MCF 10A (cell line): ENCODE results near the gene XK. TPM values are rescaled to one million over a fixed set of nuclear protein-coding genes. Genes with fewer than 3 reads are reported as not detected.

Experiments used
- Bru-seq: library from RNA; stranded (reverse); fragments of 400-500 nt; gene quantifications from one replicate; lab custom pipeline; 2021; lab: Mats Ljungman, UMichigan
- BruChase-seq, 2 experiments: library from RNA; stranded (reverse); fragments of 400-500 nt; gene quantifications; one replicate each; lab custom pipeline; 2021; lab: Mats Ljungman, UMichigan
- BruUV-seq: library from RNA; stranded (reverse); fragments of 400-500 nt; replicated peaks from 2 replicates; lab custom pipeline; 2021; lab: Mats Ljungman, UMichigan
- CTCF ChIA-PET: fragments of 300-600 bp; sonication (Branson Sonifier 250); formaldehyde crosslinking; extraction: SDS; loops from one replicate; lab custom pipeline; 2021; ENCODE audit warnings: antibody characterized with exemption, inconsistent platforms; lab: Yijun Ruan, JAX
- POLR2A ChIA-PET: fragments of 300-600, 350-650 bp; sonication (Branson Sonifier 250); formaldehyde crosslinking; extraction: SDS; loops from one replicate; lab custom pipeline; 2020; ENCODE audit warnings: antibody characterized with exemption, inconsistent platforms; lab: Yijun Ruan, JAX
- DNase-seq: peaks from one replicate; pipeline ENCODE4 v3.0.0-alpha.2; 2018; ENCODE audit not compliant: unreplicated experiment
- H3K27ac Mint-ChIP-seq: one replicate; pipeline ENCODE4 v1.8.0; 2022; ENCODE audit warnings: mild to moderate bottlenecking, low read depth, mixed read lengths; ENCODE audit not compliant: unreplicated experiment
- H3K27me3 Mint-ChIP-seq: one replicate; pipeline ENCODE4 v1.8.0; 2022; ENCODE audit warnings: mixed read lengths; ENCODE audit not compliant: insufficient read depth, unreplicated experiment
- H3K36me3 Mint-ChIP-seq: one replicate; pipeline ENCODE4 v1.8.0; 2022; ENCODE audit warnings: mild to moderate bottlenecking, moderate library complexity, mixed read lengths; ENCODE audit not compliant: insufficient read depth, unreplicated experiment
- H3K4me1 Mint-ChIP-seq: one replicate; pipeline ENCODE4 v1.8.0; 2022; ENCODE audit warnings: mixed read lengths; ENCODE audit not compliant: insufficient read depth, unreplicated experiment
- H3K4me3 Mint-ChIP-seq: one replicate; pipeline ENCODE4 v1.8.0; 2022; ENCODE audit warnings: mild to moderate bottlenecking, moderate library complexity, mixed read lengths; ENCODE audit not compliant: unreplicated experiment
- H3K9me3 Mint-ChIP-seq: one replicate; pipeline ENCODE4 v1.8.0; 2022; ENCODE audit warnings: mixed read lengths; ENCODE audit not compliant: unreplicated experiment
- intact Hi-C: fragments of 100-400 bp; cut with micrococcal nuclease; formaldehyde crosslinking; loops from 2 replicates; pipeline ENCODE4 v1.14.1; 2022
- long read RNA-seq: library from polyadenylated mRNA; stranded (forward); transcript quantifications from one replicate; pipeline ENCODE4 v2.0.0, GENCODE V29; 2022
- total RNA-seq: library from RNA; stranded (reverse); gene quantifications from 2 replicates; pipeline ENCODE4 v1.2.3, GENCODE V29; 2022
- TF ChIP-seq, protein P1 (sequence below): fragments of 200-600 bp; IDR thresholded peaks from one replicate; pipeline ENCODE4 v1.8.0; 2022; ENCODE audit warnings: antibody characterized with exemption, mild to moderate bottlenecking; ENCODE audit not compliant: unreplicated experiment

XK gene, protein sequence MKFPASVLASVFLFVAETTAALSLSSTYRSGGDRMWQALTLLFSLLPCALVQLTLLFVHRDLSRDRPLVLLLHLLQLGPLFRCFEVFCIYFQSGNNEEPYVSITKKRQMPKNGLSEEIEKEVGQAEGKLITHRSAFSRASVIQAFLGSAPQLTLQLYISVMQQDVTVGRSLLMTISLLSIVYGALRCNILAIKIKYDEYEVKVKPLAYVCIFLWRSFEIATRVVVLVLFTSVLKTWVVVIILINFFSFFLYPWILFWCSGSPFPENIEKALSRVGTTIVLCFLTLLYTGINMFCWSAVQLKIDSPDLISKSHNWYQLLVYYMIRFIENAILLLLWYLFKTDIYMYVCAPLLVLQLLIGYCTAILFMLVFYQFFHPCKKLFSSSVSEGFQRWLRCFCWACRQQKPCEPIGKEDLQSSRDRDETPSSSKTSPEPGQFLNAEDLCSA
- total RNA-seq, result 0.37 and 0.63 TPM in 2 replicates
- percentile 22 among the genes with signal in this experiment for Bru-seq, nascent RNA
- percentile 51 among the genes with signal in this experiment for BruChase-seq, experiment 1, labeled RNA remaining after a 6-hour chase
- BruChase-seq, experiment 2, labeled RNA remaining after a 2-hour chase, result percentile 41 among the genes with signal in this experiment
- long read RNA-seq, full-length matches to known transcripts, result 1 of 1 reads
- long read RNA-seq, partial matches to known transcripts, result 0 of 1 reads
- long read RNA-seq, other reads (novel, unspliced or antisense), result 0 of 1 reads

DNA sequence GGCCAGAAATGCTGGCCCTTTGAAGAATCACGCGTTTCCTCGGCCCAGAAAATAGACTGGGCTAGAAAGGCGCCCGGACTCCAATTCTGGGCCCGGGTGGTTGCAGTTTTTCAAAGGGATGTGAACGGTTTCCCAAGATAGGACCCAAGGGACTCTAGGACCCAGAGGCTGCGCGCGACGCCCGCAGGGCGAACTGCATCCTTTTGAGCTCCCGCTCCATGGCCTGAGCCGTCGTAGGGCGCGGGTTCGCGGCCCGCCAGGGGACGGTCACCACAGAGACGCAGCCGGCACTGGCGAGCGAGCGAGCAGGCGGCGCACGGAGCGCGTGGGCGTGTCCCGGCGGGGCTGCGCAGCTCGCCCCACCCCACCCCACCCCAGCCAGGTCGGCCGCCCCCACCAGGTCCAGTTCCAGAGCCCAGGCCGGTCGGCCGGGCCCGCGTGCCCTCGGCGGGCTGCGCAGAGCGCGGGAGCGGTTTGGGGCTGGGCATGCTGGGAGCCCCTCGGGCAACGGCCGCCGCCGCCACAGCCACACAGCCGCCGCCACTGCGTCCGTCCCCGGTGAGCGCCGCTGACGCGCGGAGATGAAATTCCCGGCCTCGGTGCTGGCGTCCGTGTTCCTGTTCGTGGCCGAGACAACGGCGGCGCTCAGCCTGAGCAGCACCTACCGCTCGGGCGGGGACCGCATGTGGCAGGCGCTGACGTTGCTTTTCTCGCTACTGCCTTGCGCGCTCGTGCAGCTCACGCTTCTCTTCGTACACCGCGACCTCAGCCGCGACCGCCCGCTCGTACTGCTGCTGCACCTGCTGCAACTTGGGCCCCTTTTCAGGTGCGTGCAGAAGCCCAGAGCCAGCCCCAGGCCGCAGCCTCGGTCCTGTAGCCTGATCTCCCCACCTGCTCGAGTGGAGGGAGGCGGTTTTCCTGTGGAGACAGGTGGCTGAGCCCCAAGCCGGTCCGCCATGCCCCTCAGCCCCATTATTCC lies at the start of gene XK:
TSS of gene XK (plus strand) at position 411 of the 979 bp plus-strand sequence. CDS start at position 582, 171 bp downstream.
- no TSS peak for BruUV-seq
- POLR2A ChIA-PET, result interaction anchor here (1.0 to 1.1 kb wide), 2 partner anchors 26 to 113 kb away, joined by 3 to 4 read pairs; no protein-coding TSS in a partner anchor
- no peaks in the 10 kb centered on the region for H3K36me3 Mint-ChIP-seq

GRCh38 chrX:37638047-37638446 lies 47.5 kb upstream of the XK start:
- Mint-ChIP-seq H3K36me3 (no peaks in the 10 kb centered on the region), H3K27me3 (peaks cover 5% of the 10 kb centered on the region), H3K4me1 (no peaks in the 10 kb centered on the region), H3K4me3 (no peak overlapping the region), H3K9me3 (no peaks in the 10 kb centered on the region), H3K27ac (no peak overlapping the region)
- POLR2A ChIA-PET, result no interaction called here
- intact Hi-C loops, result no loop called here
- CTCF ChIA-PET, result no interaction called here
- TF ChIP-seq, protein P1, sequence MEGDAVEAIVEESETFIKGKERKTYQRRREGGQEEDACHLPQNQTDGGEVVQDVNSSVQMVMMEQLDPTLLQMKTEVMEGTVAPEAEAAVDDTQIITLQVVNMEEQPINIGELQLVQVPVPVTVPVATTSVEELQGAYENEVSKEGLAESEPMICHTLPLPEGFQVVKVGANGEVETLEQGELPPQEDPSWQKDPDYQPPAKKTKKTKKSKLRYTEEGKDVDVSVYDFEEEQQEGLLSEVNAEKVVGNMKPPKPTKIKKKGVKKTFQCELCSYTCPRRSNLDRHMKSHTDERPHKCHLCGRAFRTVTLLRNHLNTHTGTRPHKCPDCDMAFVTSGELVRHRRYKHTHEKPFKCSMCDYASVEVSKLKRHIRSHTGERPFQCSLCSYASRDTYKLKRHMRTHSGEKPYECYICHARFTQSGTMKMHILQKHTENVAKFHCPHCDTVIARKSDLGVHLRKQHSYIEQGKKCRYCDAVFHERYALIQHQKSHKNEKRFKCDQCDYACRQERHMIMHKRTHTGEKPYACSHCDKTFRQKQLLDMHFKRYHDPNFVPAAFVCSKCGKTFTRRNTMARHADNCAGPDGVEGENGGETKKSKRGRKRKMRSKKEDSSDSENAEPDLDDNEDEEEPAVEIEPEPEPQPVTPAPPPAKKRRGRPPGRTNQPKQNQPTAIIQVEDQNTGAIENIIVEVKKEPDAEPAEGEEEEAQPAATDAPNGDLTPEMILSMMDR, result no peak
- BruUV-seq, result no TSS peak
- no peak for DNase-seq

More for the DNA sequence above, at the start of gene XK:
- intact Hi-C loops, result no loop called here
- TF ChIP-seq, protein P1, result no peak
- H3K4me1 Mint-ChIP-seq, result no peaks in the 10 kb centered on the region
- CTCF ChIA-PET, result interaction anchor here (0.7 kb wide), 1 partner anchor 62 kb away, joined by 4 read pairs; no protein-coding TSS in a partner anchor
- H3K27me3 Mint-ChIP-seq, result peaks cover 16% of the 10 kb centered on the region
- no peak within 1 kb of the TSS for H3K27ac Mint-ChIP-seq
- peak within 1 kb of the TSS; percentile 65 for H3K4me3 Mint-ChIP-seq
- peak; percentile 37 for DNase-seq
- no peaks in the 10 kb centered on the region for H3K9me3 Mint-ChIP-seq

- Mint-ChIP-seq H3K27ac (no peak overlapping the region), H3K4me3 (no peak overlapping the region), H3K36me3 (no peaks in the 10 kb centered on the region), H3K4me1 (peaks cover 9% of the 10 kb centered on the region), H3K27me3 (peaks cover 9% of the 10 kb centered on the region), H3K9me3 (no peaks in the 10 kb centered on the region)
- ChIA-PET CTCF (no interaction called here), POLR2A (interaction anchor here (1.2 kb wide), 1 partner anchor 26 kb away, joined by 4 read pairs; no protein-coding TSS in a partner anchor)
- no TSS peak for BruUV-seq
- TF ChIP-seq, protein P1, result no peak
- intact Hi-C loops, result no loop called here
- no peak for DNase-seq
Observed at GRCh38 chrX:37640142-37640541, 45.4 kb upstream of the XK start.
